CD1c-positive myeloid dendritic cell (primary cell): ENCODE data around the gene FBXL13.
"Not testable (repeated sequence)": the region's sequence is repeated elsewhere in the genome, so short reads cannot be mapped to it uniquely, and the experiment has no call there.

Experiments used
- DNase-seq: peaks from one replicate; pipeline ENCODE4 v3.0.0-alpha.2; 2016; ENCODE audit errors: extremely low spot score

The FBXL13 gene

GRCh38 chr7:103074519-103075336 is at the start of gene FBXL13, which contains the start of gene ARMC10:
Gene FBXL13 (minus strand): TSS chr7:103074796.
Gene ARMC10 (plus strand): TSS chr7:103075140. CDS start chr7:103075273, 133 bp downstream.
- DNase-seq, result peak; percentile 97

- no peak for DNase-seq
These were observed 48.9 kb upstream of the FBXL13 start for GRCh38 chr7:103123529-103123928.

- DNase-seq, result no peak
These were observed 47.0 kb upstream of the FBXL13 start for GRCh38 chr7:103121641-103122040.

- no peak for DNase-seq
These were observed 45.8 kb upstream of the FBXL13 start for GRCh38 chr7:103120362-103120761.

GRCh38 chr7:103119791-103120291 is 45.2 kb upstream of the FBXL13 start:
- DNase-seq, result no peak

- DNase-seq, result no peak
These were observed 42.9 kb upstream of the FBXL13 start for GRCh38 chr7:103117465-103117864.

- DNase-seq, result no peak
These were observed 42.4 kb upstream of the FBXL13 start for GRCh38 chr7:103116991-103117390.

- DNase-seq, result no peak
These were observed 41.9 kb upstream of the FBXL13 start for GRCh38 chr7:103116511-103116910.

- no peak for DNase-seq
These were observed 41.2 kb upstream of the FBXL13 start for GRCh38 chr7:103115771-103116170.

GRCh38 chr7:103114576-103115008 is 40.0 kb upstream of the FBXL13 start:
- no peak for DNase-seq

GRCh38 chr7:103113164-103113563 is 38.6 kb upstream of the FBXL13 start:
- no peak for DNase-seq

- not testable (repeated sequence) for DNase-seq
These were observed 32.1 kb upstream of the FBXL13 start for GRCh38 chr7:103106703-103107070.

GRCh38 chr7:103106005-103106702 is 31.6 kb upstream of the FBXL13 start:
- DNase-seq, result no peak

GRCh38 chr7:103101543-103101942 is 26.9 kb upstream of the FBXL13 start:
- DNase-seq, result no peak

- DNase-seq, result no peak
These were observed 25.8 kb upstream of the FBXL13 start for GRCh38 chr7:103100348-103100747.

GRCh38 chr7:103097041-103097440 is 22.4 kb upstream of the FBXL13 start:
- no peak for DNase-seq

- DNase-seq, result not testable (repeated sequence)
These were observed 21.0 kb upstream of the FBXL13 start for GRCh38 chr7:103095558-103095957.

- DNase-seq, result no peak
These were observed 19.5 kb upstream of the FBXL13 start for GRCh38 chr7:103094102-103094501.

GRCh38 chr7:103093429-103093828 is 18.8 kb upstream of the FBXL13 start:
- no peak for DNase-seq

- DNase-seq, result not testable (repeated sequence)
These were observed 17.7 kb upstream of the FBXL13 start for GRCh38 chr7:103092321-103092720.

GRCh38 chr7:103083210-103083609 is 8.6 kb upstream of the FBXL13 start:
- DNase-seq, result no peak

- no peak for DNase-seq
These were observed 7.9 kb upstream of the FBXL13 start for GRCh38 chr7:103082497-103082896.

- no peak for DNase-seq
These were observed 6.3 kb upstream of the FBXL13 start for GRCh38 chr7:103080923-103081322.
